ENCODE results near the gene EIF5B. TPM values are rescaled to one million over a fixed set of nuclear protein-coding genes. Genes with fewer than 3 reads are reported as not detected.

EIF5B gene
- total and polyA plus RNA-seq, 2 of the 8 experiments (the other 6 are each of a cell fraction or from before 2014, with no cell fraction given): 10.7 to 64.5 TPM

- TF ChIP-seq RAD21 (IDR thresholded peaks at IDR 0.05 in 1 of 2, conservative IDR thresholded peaks at IDR 0.05 in 1 of 2; ENCODE audit: low read depth in 2 of 2, low read length in 2 of 2): no peak
- TF ChIP-seq TAF7 (optimal IDR thresholded peaks at IDR 0.05; ENCODE audit: borderline replicate concordance, low read depth, low read length): no peak
- TF ChIP-seq CTBP2 (IDR thresholded peaks at IDR 0.05; ENCODE audit: borderline replicate concordance, insufficient read depth, insufficient read length, low read length): no peak
Measured at GRCh38 chr2:99422599-99422998, 85.4 kb downstream of the EIF5B start (continued).

All from H1 (cell line).